Nephron (organoid): Measurements from ENCODE around the gene GINS2.

Experiments
- H3K27ac Mint-ChIP-seq, 3 experiments: 2 replicates each; pipeline ENCODE4 v1.8.0; 2020; ENCODE audit warnings: mixed read lengths in 3 of 3, mild to moderate bottlenecking in 2 of 3, moderate library complexity in 1 of 3
- H3K27me3 Mint-ChIP-seq: 2 replicates; pipeline ENCODE4 v1.8.0; 2021; ENCODE audit warnings: low read depth, mild to moderate bottlenecking, moderate library complexity, mixed read lengths
- H3K36me3 Mint-ChIP-seq: 2 replicates; pipeline ENCODE4 v1.8.0; 2020; ENCODE audit warnings: low read depth, mixed read lengths
- H3K4me1 Mint-ChIP-seq: 2 replicates; pipeline ENCODE4 v1.8.0; 2020; ENCODE audit warnings: mixed read lengths
- H3K4me3 Mint-ChIP-seq, 3 experiments: 2 replicates each; pipeline ENCODE4 v1.8.0; 2020; ENCODE audit warnings: mild to moderate bottlenecking in 3 of 3, mixed read lengths in 3 of 3, moderate library complexity in 2 of 3
- H3K9me3 Mint-ChIP-seq: 2 replicates; pipeline ENCODE4 v1.8.0; 2020; ENCODE audit warnings: mixed read lengths
- TF ChIP-seq, protein P1 (sequence below), 3 experiments: fragments of 200-600 bp; sonication (generic); IDR thresholded peaks; one replicate each; pipeline ENCODE4 v1.5.0; 2021; ENCODE audit warnings: antibody characterized with exemption in 3 of 3; ENCODE audit not compliant: unreplicated experiment in 3 of 3

Gene GINS2

DNA sequence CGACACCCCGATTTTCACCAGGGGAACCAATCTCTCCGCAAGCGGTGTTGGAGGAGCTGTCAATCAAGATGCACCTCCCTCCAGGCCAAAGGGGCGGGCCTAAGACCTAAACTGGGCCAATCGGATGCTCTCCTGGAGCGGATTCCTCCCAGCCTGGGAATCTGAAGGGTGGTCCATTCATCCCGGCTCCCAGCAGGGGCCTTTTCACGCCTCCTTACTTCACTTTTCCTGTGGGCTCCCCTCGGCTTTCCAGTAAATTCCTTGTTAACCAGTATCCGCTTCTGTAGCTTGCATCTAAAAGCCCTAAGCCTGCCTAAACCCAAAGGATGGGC, 45.1 kb upstream of the GINS2 start:
- H3K27me3 Mint-ChIP-seq, result peaks cover 8% of the 10 kb centered on the region
- no peak overlapping the region for H3K4me3 Mint-ChIP-seq
- no peaks in the 10 kb centered on the region for H3K36me3 Mint-ChIP-seq
- H3K9me3 Mint-ChIP-seq, result no peaks in the 10 kb centered on the region
- H3K27ac Mint-ChIP-seq, result no peak overlapping the region
- peaks cover 12% of the 10 kb centered on the region for H3K4me1 Mint-ChIP-seq
- TF ChIP-seq, protein P1, sequence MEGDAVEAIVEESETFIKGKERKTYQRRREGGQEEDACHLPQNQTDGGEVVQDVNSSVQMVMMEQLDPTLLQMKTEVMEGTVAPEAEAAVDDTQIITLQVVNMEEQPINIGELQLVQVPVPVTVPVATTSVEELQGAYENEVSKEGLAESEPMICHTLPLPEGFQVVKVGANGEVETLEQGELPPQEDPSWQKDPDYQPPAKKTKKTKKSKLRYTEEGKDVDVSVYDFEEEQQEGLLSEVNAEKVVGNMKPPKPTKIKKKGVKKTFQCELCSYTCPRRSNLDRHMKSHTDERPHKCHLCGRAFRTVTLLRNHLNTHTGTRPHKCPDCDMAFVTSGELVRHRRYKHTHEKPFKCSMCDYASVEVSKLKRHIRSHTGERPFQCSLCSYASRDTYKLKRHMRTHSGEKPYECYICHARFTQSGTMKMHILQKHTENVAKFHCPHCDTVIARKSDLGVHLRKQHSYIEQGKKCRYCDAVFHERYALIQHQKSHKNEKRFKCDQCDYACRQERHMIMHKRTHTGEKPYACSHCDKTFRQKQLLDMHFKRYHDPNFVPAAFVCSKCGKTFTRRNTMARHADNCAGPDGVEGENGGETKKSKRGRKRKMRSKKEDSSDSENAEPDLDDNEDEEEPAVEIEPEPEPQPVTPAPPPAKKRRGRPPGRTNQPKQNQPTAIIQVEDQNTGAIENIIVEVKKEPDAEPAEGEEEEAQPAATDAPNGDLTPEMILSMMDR (IDR thresholded peaks at IDR 0.05; ENCODE audit: unreplicated experiment in 3 of 3), result no peak

DNA sequence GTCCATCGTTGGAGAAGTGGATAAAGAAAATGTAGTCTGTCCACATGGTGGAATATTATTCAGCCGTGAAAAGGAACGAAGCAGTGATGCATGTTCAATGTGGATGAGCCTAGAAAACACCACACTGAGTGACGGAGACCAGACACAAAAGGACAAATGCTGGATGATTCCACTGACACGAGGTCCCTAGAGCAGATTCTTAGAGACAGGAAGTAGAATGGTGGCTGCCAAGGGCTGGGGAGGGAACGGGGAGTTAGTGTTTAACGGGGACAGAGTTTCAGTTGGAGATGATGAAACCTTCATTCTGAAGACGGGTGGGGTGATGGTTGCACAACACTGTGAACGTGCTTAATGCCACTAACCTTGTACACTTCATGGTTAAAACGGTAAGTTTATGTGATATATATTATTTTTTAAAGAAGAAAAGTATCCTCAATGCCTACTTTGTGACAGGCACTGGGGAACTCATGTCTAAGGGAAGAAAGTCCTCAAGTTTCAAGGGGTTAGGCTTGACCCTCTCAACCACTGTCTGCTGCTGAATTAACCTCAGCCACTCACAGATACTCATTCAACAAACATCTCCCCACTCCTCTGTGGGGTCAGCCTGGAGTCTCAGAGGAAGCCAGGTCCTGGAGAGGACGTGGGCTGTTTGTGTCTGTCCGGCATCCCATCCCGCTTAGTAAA, 44.5 kb upstream of the GINS2 start:
- TF ChIP-seq, protein P1 (IDR thresholded peaks at IDR 0.05; ENCODE audit: unreplicated experiment in 3 of 3), result no peak
- Mint-ChIP-seq H3K4me3 (no peak overlapping the region), H3K9me3 (no peaks in the 10 kb centered on the region), H3K36me3 (no peaks in the 10 kb centered on the region), H3K27ac (no peak overlapping the region), H3K27me3 (peaks cover 8% of the 10 kb centered on the region), H3K4me1 (peaks cover 12% of the 10 kb centered on the region)

DNA sequence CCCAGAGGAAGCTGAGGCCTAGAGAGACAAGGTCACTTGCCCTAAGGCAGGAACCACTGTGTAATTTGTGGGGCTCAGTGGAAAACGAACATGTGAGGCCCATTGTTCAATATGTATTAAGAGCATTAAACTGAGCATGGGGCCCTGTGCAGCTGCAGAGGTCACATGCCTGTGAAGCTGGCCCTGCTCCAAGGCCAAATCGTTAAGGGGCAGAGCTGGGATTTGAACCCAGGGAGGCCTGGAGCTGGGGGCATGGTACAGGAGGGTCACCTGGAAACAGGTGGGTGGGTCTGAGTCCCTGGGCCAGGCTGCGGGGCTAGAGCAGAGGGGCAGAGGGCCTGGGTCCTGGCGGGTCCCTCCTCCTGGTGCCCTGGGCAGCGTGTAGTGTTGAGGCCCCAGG, 42.4 kb upstream of the GINS2 start:
- Mint-ChIP-seq H3K4me3 (no peak overlapping the region), H3K36me3 (no peaks in the 10 kb centered on the region), H3K27me3 (peaks cover 18% of the 10 kb centered on the region), H3K4me1 (peaks cover 12% of the 10 kb centered on the region), H3K27ac (peak overlapping the region in 1 of 3 experiments; percentile 38), H3K9me3 (no peaks in the 10 kb centered on the region)
- TF ChIP-seq, protein P1 (IDR thresholded peaks at IDR 0.05; ENCODE audit: unreplicated experiment in 3 of 3), result no peak

- H3K9me3 Mint-ChIP-seq, result no peaks in the 10 kb centered on the region
- TF ChIP-seq, protein P1 (IDR thresholded peaks at IDR 0.05; ENCODE audit: unreplicated experiment in 3 of 3), result no peak
- peaks cover 12% of the 10 kb centered on the region for H3K4me1 Mint-ChIP-seq
- no peak overlapping the region for H3K4me3 Mint-ChIP-seq
- H3K36me3 Mint-ChIP-seq, result no peaks in the 10 kb centered on the region
- no peak overlapping the region for H3K27ac Mint-ChIP-seq
- peaks cover 14% of the 10 kb centered on the region for H3K27me3 Mint-ChIP-seq
Measured at GRCh38 chr16:85730186-85730465, 41.4 kb upstream of the GINS2 start.

GRCh38 chr16:85729452-85730185, 40.9 kb upstream of the GINS2 start:
- Mint-ChIP-seq H3K4me1 (peaks cover 12% of the 10 kb centered on the region), H3K27ac (peak overlapping the region; percentile 5 to 60 (median 53)), H3K27me3 (peaks cover 15% of the 10 kb centered on the region), H3K36me3 (no peaks in the 10 kb centered on the region), H3K4me3 (no peak overlapping the region), H3K9me3 (no peaks in the 10 kb centered on the region)
- TF ChIP-seq, protein P1 (IDR thresholded peaks at IDR 0.05; ENCODE audit: unreplicated experiment in 3 of 3), result no peak

DNA sequence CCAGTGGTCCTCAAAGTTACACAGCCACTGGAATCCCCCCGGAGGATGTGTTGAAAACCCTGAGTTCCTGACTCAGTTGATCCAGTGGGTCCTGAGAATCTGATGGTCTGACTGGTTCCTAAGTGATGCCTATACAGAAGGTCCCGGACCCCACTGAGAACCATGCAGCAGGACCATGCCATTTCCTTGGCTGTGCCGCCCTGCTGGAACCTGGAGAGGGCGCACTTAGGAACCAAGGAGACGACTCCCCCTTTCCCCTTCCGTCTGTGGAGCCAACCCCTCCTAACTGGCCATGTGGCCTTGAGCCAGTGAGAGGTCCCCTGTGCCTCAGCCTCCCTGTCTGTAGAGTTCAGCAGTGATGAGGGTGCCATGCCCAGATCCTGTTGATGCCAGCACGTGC, 40.1 kb upstream of the GINS2 start:
- H3K27ac Mint-ChIP-seq, result no peak overlapping the region
- peaks cover 21% of the 10 kb centered on the region for H3K27me3 Mint-ChIP-seq
- no peaks in the 10 kb centered on the region for H3K9me3 Mint-ChIP-seq
- TF ChIP-seq, protein P1 (IDR thresholded peaks at IDR 0.05; ENCODE audit: unreplicated experiment in 3 of 3), result no peak
- H3K36me3 Mint-ChIP-seq, result no peaks in the 10 kb centered on the region
- H3K4me1 Mint-ChIP-seq, result peaks cover 12% of the 10 kb centered on the region
- H3K4me3 Mint-ChIP-seq, result no peak overlapping the region
